Measurements from ENCODE around the gene MORN1. TPM values are rescaled to one million over a fixed set of nuclear protein-coding genes. Genes with fewer than 3 reads are reported as not detected.
A peak's percentile ranks its signal among the peaks of the same experiment; 100 is the strongest.

The MORN1 gene
- total and polyA plus RNA-seq, 11 donors = 2.2 to 8.2 (median 3.8) TPM

GRCh38 chr1:2277741-2278488, 113.4 kb downstream of the MORN1 start:
- no peak for TF ChIP-seq POLR2A (IDR thresholded peaks at IDR 0.05)
- TF ChIP-seq, protein P1, sequence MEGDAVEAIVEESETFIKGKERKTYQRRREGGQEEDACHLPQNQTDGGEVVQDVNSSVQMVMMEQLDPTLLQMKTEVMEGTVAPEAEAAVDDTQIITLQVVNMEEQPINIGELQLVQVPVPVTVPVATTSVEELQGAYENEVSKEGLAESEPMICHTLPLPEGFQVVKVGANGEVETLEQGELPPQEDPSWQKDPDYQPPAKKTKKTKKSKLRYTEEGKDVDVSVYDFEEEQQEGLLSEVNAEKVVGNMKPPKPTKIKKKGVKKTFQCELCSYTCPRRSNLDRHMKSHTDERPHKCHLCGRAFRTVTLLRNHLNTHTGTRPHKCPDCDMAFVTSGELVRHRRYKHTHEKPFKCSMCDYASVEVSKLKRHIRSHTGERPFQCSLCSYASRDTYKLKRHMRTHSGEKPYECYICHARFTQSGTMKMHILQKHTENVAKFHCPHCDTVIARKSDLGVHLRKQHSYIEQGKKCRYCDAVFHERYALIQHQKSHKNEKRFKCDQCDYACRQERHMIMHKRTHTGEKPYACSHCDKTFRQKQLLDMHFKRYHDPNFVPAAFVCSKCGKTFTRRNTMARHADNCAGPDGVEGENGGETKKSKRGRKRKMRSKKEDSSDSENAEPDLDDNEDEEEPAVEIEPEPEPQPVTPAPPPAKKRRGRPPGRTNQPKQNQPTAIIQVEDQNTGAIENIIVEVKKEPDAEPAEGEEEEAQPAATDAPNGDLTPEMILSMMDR (IDR thresholded peaks at IDR 0.05) = no peak
- Histone ChIP-seq H3K9me3 (no peaks in the 10 kb centered on the region), H3K4me1 (peaks cover 29 to 78% (median 72%) of the 10 kb centered on the region in 12 donors), H3K27me3 (no peaks in the 10 kb centered on the region), H3K27ac (peak overlapping the region in 10 of 12 donors; percentile 10 to 82 (median 72)), H3K36me3 (peaks cover 0 to 12% (median 0%) of the 10 kb centered on the region in 9 donors), H3K4me3 (no peak overlapping the region)
- DNase-seq = peak in 2 of 5 donors; percentile 43 to 57
- 76 to 93% (median 87%) methylated on average over 10 to 25 of the region's 25 CpGs for WGBS, 4 donors
- intact Hi-C loops (cut with DNase I) = loop anchor here in 2 of 10 donors (5.0 kb wide), 2 partner anchors 34 to 46 kb away; no protein-coding TSS in a partner anchor
- peak in 3 of 4 donors; percentile 12 to 23 (median 20) for ATAC-seq

- ATAC-seq (no peak), DNase-seq (peak in 2 of 5 donors; percentile 16 to 17)
- no peaks in the 10 kb centered on the region for H3K9me3 ChIP-seq
- 73 to 83% (median 78%) methylated on average over 12 of the region's 12 CpGs for WGBS, 4 donors
- H3K4me1 ChIP-seq = peaks cover 32 to 83% (median 80%) of the 10 kb centered on the region in 12 donors
- H3K27ac ChIP-seq = peak overlapping the region in 8 of 12 donors; percentile 42 to 77 (median 67)
- H3K27me3 ChIP-seq = no peaks in the 10 kb centered on the region
- H3K4me3 ChIP-seq = no peak overlapping the region
- TF ChIP-seq POLR2A (IDR thresholded peaks at IDR 0.05) = no peak
- TF ChIP-seq, protein P1 (IDR thresholded peaks at IDR 0.05) = no peak
- intact Hi-C loops (cut with DNase I) = loop anchor here in 2 of 10 donors (5.0 kb wide), 2 partner anchors 35 to 45 kb away; no protein-coding TSS in a partner anchor
- H3K36me3 ChIP-seq = peaks cover 0 to 7% (median 0%) of the 10 kb centered on the region in 9 donors
These were observed 114.4 kb downstream of the MORN1 start for GRCh38 chr1:2276803-2277580.

GRCh38 chr1:2275796-2276536, 115.4 kb downstream of the MORN1 start:
- intact Hi-C loops (cut with DNase I) = loop anchor here in 2 of 10 donors (5.0 kb wide), 2 partner anchors 36 to 44 kb away; no protein-coding TSS in a partner anchor
- no peaks in the 10 kb centered on the region for H3K27me3 ChIP-seq
- TF ChIP-seq, protein P1 (IDR thresholded peaks at IDR 0.05) = no peak
- peak; percentile 2 to 63 (median 32) for ATAC-seq
- no peak overlapping the region for H3K4me3 ChIP-seq
- DNase-seq = peak in 2 of 5 donors; percentile 32 to 68
- H3K27ac ChIP-seq = peak overlapping the region in 11 of 12 donors; percentile 36 to 77 (median 66)
- H3K36me3 ChIP-seq = peaks cover 0 to 7% (median 0%) of the 10 kb centered on the region in 9 donors
- H3K9me3 ChIP-seq = no peaks in the 10 kb centered on the region
- peaks cover 32 to 93% (median 90%) of the 10 kb centered on the region in 12 donors for H3K4me1 ChIP-seq
- WGBS, 4 donors = 35 to 46% (median 40%) methylated on average over 7 to 14 of the region's 14 CpGs
